ENCODE results near the gene RASAL1.
"Not testable (repeated sequence)": the region's sequence is repeated elsewhere in the genome, so short reads cannot be mapped to it uniquely, and the experiment has no call there.

Gene RASAL1

DNA sequence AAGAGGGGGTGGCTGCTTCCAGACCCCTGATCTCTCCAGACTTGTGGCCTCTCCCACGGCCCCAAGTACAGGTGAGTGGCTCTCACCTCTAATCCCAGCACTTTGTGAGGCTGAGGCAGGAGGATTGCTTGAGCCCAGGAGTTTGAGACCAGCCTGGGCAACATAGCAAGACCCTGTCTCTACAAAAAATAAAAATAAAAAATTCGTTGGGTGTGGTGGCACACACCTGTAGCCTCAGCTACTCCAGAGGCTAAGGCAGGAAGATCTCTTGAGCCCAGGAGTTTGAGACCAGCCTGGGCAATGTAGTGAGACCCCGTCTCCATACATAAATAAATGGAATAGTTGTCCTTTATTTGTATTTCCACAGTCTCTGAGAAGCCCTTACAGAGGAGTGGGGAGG is 6.2 kb upstream of the RASAL1 start:
- not testable (repeated sequence) for DNase-seq

DNA sequence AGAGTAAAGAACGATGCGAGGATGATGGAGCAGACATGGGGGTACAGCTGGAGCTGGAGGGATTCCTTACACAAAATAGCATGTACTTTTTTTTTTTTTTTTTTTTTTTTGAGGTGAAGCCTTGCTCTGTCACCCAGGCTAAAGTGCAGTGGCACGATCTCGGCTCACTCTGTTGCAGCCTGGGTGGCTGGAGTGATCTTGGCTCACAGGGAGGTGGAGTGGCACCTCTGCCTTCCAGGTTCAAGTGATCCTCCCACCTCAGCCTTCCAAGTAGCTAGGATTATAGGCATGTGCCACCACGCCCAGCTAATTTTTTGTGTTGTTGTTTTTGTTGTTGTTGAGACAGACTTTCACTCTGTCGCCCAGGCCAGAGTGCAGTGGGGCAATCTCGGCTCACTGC is 5.1 kb upstream of the RASAL1 start:
- no peak for DNase-seq

DNA sequence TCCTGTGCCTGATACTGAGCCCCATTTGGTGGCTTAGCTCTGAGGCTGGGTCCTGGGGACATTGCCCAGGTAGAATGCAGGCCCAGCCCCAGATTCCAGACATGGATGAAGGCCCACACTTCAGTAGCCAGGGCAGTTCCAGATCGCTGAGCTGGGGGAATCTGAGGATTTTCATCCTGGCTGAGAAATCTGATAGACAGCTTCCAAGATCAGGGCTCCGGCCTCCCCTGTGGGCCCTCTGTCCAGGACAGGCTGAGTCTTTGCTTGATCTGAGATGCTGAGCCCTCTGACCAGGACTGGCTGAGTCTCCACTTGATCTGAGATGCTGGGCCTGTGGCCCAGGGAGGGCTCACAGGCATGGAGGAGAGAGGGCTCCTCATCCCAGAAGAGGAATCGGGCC is 3.3 kb upstream of the RASAL1 start:
- DNase-seq = no peak

DNA sequence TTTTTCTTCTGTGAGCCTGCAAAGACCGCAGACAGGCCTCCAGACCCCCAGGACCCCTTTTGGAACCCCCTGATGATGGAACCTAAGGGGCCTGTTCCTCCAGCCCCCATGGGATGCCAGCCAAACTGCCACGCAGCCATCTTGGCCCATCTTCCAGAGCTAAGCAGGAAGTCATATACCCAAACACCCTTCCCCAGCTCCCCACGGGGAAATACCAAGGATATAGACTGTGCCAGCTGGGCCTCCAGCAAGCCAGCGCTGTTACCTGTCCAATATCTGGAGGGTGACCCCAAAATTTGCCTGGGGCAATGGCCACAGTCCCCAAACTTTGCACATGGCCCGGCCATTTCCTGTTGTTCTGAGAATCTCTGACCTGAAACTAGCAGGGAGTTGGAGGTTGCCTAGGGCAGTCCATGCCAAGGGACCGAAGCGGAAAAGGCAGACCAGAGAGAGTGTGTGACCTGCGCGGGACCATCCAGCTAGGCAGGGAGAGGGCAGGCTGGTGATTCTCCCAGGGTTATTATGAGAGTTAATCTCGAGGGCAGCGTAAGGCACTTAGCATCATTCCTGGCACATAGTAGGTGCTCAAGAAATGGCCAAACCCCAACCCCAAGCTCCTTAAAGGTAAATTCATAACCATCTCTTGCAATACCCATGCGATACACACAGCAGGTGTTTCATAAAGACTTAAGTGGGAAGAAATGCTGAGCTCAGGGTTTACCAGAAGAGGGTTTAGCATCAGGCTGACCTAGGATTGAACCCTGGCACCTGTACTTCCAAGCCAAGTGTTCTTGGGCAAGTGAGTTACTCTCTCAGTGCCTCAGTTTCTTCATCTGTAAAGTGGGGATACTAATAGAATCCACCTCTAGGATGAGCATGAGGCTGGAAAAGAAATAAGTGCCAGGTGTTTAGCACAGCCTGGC is 2.6 kb upstream of the RASAL1 start:
- DNase-seq = no peak

DNA sequence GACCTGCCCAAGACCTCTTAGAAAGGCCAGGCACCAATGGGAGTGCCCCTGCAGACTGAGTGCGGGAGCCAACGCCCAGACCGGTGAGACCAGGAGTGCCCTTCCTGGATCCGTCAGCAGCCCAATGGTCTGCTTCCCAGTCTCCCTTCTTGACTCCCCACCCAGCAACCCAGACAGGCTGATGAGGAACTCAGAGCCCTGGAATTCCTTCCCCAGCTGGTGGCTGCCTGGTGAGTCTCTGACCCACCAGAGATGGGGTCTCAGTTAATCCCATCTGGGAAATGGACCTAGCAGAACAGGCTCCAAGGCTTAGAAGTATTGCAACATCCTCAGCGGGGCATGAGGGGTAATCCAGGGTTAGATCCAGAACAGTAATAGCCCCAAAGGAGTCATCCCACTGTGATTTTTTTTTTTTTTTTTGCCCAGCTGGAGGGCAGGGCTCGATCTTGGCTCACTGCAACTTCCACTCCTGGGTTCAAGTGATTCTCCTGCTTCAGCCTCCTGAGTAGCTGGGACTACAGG is 1.5 kb upstream of the RASAL1 start:
- DNase-seq = no peak

DNA sequence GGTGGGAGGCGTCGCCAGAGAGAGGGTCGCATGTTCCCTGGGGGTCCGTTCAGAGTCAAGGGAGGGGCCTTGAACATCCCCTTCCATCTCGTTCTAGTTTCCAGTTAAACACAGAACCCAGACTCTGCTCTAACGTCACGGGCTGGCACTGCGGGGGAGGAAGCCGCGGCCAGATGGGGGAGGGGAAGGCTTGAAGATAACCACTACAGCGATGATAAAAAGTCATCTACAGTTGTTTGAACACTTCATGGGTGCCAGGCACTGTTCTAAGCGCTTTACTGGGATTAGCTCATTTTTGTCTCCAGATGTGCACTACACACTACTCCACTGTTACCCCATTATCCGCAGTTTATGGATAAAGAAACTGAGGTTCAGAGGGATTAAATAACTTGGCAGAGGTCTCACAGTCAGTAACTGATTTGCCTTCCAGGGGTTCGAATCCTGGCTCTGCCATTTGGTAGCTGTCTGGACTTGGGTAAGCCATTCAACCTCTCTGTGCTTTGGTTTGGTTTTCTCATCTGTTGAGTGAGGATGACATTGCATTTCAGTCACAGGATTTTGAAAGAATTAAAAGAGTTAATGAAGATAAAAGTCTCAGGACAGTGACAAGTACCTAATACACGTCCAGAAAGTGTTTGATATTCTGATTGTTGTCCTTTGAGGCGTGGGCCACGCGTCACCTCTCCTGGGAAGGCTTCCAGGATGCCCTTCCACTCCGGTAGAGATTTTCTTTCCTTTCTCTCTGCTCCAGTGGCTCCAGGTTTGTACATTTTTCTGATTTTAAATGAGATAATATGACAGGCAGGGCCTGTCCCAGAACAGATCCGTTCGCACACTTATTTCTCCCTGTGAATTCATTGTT is 798 bp upstream of the RASAL1 start:
- DNase-seq = no peak

DNA sequence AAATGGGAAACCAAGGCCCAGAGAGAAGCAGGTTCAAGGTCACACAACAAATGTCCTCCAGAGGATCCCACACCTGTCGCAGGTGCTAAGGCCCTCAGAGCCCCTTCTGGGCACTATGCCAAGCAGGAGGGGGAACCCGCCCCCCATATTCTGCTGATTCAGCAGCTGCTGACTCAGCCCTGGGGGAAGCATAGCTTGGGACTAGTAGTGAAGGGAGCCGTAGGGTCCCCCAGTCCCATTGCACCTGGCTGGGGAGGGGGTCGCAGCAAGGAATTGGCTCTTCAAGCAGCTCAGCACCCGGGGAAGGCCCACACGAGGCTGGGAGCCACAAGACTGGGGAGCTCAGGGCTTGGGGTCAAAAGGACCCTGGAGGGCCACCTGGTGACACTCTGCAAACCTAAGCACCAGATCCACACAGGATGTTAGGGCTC is 1.0 kb downstream of the RASAL1 start:
- DNase-seq = no peak

DNA sequence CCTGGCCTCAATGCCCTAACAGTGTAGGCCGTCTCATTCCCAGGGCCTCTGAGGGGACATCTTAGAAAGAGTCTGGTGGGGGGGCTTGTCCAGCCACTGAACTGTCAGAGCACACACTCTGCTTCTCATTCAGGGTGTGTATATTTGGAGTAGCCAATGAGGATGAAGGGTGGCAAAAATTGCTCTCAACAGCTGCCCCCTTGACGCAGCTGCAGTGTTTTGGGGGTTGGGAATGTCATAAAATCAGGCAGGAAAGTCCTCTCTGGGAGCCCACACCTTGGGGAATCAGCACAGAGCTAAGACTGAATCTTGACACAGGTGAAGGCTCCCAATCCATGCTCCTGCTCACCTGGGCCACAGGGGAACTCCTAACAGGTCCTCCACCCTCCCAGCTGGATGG is 1.5 kb downstream of the RASAL1 start:
- no peak for DNase-seq

DNA sequence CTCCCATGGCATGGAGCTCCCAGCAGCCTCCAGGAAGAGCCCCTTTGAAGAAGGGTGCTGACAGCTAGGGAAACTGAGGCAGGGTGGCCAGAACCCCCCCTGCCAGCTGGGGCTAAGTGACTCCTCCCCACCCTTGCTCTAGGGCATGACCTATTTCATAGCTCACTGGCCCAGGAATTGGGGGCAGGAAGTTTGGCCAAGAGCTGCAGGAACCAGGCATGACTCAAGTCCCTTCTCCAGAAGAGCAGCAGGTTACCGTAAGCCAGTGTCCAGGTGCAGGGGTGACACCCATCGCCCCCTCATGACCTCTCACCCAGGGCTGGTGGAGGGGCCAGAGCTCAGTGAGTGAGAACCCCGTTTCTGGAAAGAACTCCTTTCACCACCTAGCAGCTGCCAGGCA is 1.9 kb downstream of the RASAL1 start:
- DNase-seq = no peak

DNA sequence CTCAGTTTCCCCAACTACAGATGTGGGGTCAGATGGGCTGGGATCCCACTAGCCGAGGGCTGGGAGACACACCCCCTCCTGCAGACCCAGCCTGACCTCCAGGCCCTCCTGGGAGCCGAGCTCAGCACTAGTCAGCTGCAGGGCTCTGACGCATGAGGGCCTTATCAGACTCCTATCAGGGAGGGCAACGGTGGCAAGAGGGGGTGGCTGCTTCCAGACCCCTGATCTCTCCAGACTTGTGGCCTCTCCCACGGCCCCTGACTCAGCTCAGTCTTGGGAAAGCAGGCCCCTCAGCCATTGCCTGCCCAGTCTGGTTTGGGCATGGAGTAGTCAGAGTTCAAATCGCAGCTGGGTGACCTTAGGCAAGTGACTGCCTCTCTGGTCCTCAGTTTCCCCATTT is 2.5 kb downstream of the RASAL1 start:
- no peak for DNase-seq

DNA sequence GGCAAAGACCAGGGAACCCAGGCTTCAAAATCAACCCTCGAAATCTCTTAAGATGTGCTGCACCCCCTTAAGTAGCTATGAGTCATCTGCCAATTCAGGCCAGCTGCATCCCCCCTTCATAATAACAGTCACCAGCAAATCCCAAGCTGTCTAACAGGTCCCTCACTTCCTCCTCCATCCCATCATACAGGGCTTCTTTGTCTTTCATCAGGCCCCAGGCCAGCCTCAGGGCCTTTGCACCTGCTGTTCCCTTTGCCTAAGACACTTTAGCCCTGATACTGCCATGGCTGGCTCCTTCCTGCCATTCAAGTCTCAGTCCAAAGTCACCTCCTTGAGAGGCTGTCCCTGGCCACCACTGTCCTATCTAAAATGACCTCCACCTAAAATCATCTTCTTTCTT is 4.0 kb downstream of the RASAL1 start:
- DNase-seq = no peak

DNA sequence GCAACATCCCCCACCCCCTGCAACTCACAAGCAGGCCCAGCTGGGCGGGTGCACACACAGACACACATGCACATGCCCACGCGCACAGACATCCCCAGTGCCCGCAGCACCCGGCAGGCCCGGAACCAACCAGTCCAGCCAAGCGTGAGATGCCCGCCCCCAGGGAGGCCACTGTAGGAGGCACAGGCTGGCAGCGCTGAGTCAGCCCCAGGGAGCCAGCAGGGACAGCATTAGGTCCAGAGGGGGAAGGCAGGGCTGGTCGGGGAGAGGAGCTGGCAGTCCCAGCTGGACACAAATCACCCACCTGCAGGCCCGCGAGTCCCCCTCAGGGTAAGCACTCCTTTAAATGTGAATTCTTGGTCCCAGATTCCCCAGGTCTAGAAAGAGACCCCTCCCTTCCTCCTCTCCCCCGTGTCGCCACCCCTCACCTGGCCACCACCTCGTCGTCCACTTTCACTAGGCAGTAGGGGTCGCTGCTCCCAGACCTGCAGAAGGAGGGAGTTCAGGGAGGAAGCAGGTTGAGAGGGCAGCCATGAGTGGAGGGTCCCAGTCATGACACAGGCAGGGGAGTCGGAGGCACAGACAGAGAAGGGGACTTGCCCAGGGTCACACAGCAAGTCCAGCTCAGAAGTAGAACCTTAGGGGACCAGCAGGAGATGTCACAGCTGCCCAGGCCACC is 5.0 kb downstream of the RASAL1 start:
- no peak for DNase-seq

DNA sequence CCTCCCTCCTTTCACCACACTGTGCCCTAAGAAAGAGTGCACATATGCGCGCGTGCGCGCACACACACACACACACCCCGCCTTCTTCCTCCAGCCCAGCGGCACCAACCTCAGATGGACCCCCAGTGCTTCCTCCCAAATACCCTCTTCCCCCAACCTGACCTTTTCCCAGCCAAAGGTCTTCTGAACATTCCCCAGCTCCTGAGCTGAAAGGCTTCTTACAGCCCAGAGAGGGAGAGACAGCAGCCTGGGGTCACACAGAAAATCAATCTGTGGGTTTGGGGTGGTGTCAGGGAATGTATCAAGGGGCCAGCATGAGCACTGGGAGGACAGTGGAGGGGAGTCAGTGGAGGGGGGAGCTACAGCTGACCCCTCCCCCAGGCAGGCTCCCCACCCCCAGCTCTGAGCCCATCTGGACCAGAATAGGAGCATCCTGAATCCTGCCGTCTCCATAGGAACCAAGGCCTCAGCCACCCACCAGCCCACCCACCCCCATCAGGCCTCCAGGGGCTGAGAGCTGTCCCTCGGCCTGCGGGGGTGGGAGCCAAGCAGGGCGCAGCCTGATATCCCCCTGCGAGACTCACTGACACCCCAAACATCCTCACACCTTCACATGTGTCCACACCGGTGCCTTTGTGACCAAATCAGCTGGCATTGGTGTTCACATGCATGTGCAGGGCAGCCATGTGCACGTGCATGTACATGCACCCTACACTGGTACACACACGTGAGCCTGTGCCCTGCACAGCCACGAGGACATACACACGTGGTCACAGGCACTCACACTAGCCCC is 5.7 kb downstream of the RASAL1 start:
- no peak for DNase-seq

DNA sequence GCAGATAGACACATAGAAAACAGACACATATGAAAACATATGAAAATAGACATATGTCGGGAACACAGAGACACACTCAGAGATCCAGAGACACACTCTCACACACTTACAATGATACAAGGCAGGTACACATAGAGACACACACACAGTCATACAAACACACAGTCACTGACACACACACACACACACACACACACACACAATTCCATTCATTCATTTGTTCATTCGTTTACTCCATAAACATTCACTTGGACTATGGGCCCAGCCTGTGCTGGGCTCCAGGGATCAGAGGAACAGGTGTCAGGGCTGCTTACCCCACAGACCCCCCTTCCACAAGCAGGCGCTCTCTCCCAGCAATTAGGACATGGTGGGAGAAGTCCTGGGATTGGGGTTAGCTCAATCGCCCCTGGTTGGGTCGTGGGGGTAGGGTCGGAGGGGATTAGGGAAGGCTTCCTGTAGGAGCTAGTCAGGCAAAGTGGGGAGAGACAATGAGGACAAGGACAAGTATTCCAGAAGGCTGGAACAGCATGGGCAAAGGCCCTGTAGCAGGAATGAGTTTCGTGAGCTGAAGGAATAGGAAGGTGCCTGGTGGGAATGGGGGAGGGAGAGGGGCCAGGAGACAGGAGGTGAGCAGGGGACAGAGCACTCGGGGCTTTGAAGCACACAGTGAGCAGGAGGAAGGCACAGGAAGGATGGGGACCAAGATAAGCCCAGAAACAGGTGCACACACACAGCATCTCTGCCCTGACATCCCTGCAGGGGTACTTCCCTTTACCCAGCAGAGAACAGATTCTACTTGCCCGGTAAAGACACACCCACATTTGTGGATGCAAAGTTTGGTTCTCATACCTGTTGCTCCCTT is 6.5 kb downstream of the RASAL1 start:
- DNase-seq = no peak

DNA sequence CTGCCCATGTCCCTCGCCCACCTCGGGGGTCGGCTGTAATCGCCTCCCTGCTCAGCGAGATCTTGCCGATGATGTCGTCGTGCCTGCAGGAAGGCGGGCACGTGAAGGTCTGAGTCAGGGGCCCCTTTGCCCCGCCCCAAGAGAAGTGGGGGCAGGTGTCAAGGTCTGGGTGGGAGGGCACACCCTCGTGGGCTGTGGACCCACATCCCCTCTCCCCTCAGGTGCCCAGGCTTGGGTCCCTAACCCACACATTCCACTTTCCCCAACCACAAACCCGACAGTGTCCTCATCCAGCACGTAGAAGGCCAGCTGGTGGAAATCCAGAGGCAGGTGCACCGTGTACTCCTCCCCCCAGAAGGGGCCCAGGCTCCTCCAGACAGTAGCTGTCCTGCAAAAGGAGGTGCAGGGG is 7.8 kb downstream of the RASAL1 start:
- no peak for DNase-seq

DNA sequence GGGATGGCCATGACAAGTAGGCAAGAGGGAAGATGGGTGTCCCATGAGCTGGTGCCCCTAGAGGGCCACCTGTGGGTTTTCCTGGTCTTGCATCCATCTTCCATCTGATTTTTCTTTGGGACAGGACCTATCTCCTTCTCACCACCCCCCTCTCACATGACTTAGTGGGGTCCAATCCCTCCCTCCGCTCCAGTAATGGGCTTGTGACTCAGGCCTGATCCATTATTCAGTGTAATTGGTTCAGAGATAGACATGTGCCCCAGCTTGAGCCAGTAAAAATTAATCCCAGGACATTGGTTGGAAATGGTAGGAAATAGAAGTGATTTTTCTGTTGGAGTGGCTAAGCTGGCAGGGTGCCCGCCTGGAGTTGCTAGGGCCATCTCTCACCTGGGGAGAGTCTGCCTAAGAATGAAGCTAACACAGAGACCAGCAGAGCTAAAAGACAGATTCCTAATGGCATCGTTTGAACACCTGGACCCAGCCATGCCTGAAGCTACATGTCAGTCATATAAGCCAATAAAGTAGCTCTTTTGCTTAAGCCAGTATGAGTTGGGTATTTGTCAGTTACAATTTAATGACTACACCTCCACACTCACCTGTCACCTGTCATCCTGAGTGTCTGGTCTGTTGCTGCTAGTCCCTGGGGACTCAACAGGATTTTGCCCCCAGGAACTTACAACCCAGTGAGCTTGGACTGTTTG is 14.7 kb downstream of the RASAL1 start:
- no peak for DNase-seq

DNA sequence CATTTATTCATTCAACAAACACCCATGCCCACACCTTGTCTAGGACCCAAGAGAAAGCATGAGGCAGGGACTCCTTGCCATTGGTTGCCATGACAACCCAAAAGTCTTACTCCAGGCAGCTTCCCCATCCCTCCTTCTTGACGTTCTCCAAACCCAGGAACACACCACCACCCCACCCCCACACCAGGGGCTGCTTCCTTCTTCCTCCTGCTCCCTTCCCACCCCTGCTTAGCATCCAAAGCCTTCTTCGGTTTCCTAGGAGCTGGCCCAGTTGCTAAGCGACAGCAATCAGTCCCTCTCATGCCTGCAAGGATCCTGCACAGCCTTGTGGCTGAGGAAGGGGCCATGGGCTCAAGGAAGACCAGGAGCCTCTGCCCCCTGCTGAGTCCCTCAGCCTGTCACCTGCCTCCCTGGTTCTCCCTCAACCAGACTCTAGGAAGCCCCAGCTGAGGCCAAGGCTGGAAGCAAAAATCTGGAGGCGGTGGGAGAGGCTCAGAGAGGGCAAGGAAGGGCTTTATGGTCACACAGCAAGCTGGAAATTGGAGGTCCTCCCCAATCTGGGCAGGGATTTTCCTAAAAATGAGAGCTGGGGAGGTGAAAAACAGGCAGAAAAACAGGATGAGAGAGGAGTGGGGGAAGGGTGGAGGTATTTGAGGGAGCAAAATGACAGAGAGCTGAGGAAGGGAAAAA is 15.4 kb downstream of the RASAL1 start:
- no peak for DNase-seq

DNA sequence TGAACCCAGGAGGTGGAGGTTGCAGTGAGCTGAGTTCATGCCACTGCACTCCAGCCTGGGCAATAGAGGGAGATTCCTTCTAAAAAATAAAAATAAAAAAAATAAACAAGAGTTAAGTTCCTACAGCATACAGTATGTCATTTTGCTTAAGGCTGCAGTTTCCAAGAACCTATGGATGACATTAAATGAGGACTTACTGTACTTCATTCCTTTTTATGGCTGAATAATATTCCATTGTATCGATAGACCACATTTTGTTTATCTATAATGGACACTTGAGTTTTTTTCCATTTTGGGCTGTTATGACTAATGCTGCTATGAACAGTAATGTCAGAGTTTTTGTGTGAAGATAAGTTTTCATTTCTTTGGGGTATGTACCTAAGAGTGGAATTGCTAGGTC is 17.4 kb downstream of the RASAL1 start:
- DNase-seq = no peak

DNA sequence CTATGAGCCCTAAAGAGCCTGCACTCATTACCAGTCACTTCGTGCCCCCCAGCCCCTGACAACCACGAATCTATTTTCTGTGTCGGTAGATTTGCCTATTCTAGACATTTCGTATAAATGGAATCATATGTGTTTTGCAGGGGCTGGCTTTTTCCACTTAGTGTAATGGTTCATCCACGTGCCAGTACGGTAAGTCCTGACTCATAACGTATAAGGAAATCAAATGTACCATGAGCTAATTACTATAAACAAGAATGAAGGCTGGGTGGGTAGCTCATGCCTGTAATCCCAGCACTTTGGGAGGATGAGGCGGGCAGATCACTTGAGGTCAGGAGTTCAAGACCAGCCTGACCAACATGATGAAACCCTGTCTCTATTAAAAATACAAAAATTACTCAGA is 17.9 kb downstream of the RASAL1 start:
- not testable (repeated sequence) for DNase-seq

DNA sequence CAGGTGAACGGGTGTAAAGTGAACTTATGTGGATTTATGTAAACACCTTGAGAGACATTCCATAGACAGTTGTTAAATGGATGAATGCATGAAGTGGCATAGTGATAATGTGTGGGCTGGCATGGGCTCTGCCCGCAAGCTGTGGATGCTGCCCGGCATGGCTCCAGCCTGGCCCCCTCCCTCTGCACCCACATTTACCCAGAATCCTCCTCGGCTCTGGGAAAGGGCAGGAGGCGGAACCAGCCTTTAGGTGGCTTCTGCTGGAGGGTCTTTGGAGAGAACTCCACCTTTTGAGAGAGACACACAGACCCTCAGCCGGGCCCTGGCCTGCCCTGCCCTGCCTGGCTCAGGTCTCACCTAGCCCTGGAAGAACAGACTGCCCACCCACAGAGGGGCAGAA is 18.7 kb downstream of the RASAL1 start:
- no peak for DNase-seq
